GM04503 (cell line): ENCODE measurements around the gene HIPK2.
"Not testable (repeated sequence)": the region's sequence is repeated elsewhere in the genome, so short reads cannot be mapped to it uniquely, and the experiment has no call there.

Experiments
- DNase-seq: peaks from one replicate; pipeline ENCODE4 v3.0.0-alpha.2; 2012; ENCODE audit warnings: low read depth

The HIPK2 gene

GRCh38 chr7:139671967-139672366, 105.8 kb downstream of the HIPK2 start:
- DNase-seq, result no peak

DNA sequence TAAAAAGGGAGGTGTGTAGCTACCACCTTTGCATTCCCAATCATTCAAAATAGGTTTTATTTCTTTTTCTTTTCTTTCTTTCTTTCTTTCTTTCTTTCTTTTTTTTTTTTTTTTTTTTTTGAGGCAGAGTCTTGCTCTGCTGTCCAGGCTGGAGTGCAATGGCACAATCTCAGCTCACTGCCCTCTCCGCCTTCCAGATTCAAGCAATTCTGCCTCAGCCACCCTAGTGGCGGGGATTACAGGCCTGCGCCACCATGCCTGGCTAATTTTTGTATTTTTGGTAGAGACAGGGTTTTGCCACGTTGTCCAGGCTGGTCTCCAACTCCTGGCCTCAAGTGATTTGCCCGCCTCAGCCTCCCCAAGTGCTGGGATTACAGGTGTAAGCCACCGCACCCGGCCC, 107.1 kb downstream of the HIPK2 start:
- not testable (repeated sequence) for DNase-seq

- no peak for DNase-seq
Measured at GRCh38 chr7:139669106-139670061, 108.4 kb downstream of the HIPK2 start.

DNA sequence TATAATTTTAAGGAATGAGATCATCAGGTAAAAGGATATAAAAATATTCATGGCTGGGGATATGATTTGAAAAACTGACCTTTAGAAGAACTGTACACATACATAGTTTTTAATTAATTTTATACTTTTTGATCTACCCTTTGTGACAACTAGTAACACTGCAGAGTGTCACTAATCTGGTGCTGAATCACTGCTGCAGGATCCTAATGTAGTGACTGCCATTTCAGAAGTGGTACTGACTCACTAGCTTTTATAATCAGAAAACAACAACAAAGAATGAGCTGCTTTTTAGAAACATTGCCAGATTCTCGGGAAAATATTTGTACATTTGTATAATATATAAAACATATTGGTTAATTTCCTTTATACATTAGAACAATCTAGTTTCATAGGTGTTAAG, 110.4 kb downstream of the HIPK2 start:
- DNase-seq, result no peak

- no peak for DNase-seq
Measured at GRCh38 chr7:139666501-139666900, 111.3 kb downstream of the HIPK2 start.

DNA sequence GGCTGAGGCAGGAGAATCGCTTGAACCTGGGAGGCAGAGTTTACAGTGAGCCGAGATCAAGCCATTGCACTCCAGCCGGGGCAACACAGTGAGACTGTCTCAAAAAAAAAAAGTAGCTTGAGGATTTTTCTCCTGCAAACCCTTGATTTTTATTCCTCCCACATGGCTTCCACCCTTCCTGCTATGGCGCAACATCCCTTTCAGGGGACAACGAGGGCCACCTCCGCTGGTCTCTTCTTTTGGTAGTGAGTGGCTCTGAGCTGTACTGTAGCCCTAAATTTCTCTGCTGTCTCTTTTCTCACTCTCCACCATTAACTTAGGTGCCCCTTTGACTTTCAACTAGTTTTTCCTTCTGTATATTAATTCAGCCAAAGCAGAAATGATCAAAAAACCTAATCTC, 113.4 kb downstream of the HIPK2 start:
- no peak for DNase-seq

- no peak for DNase-seq
Measured at GRCh38 chr7:139663608-139664177, 114.1 kb downstream of the HIPK2 start.

GRCh38 chr7:139661903-139662302, 115.9 kb downstream of the HIPK2 start:
- DNase-seq, result no peak

DNA sequence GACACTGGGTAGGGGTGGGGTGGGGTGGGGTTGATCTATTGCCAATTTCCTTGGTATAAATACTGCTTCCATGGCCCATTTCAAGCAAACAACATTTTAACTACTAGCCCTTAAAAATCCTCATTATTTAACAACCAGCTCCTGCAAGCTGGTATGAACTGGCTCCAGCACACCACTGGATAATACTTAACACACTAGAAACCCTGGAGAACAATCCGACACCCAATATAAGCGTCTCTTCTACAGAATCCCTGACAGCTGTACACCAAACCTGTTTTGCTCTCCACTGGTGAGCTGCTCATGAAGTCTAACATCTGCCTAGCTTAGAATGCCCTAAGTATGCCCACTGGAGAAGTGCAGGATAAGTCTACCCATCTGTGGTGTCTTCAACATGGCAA, 116.8 kb downstream of the HIPK2 start:
- DNase-seq, result no peak

GRCh38 chr7:139660317-139661042, 117.3 kb downstream of the HIPK2 start:
- DNase-seq, result no peak

GRCh38 chr7:139659922-139660316, 117.9 kb downstream of the HIPK2 start:
- no peak for DNase-seq

GRCh38 chr7:139658908-139659675, 118.7 kb downstream of the HIPK2 start:
- no peak for DNase-seq

DNA sequence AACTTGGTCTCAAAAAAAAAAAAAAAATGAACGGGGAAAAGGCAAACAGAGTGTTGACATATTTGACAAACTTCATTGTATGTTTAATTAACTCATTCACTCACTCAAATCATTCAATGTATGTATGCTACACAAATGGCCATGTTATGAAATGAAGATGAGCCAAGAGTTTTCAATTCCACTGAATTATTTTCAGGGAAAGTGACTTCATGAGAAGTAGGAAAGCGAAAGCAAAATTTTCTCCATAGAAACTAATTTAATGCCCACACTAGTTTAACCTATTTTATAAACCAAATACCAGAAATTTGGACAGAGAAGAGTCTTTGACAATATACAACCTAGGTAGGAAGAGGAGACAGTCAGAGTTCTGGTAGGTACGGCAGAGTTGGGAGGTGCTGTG, 119.5 kb downstream of the HIPK2 start:
- DNase-seq, result no peak

DNA sequence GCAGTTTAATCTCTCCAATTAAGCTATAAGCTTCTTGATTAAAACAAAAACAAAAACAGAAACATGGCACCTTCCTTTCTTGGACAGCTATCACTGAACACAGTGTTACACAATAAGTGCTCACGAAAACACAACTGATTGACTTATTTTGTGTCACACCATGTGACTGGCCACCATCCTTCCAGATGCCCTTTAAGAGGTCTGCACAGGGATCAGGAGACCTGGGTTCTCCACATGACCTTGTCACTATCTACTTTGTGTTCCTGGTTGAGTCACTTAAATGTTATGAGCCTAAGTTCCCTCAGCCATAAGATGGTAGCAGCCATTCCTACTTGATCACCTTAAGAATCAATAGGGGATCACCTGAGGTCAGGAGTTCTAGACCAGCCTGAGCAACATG, 120.1 kb downstream of the HIPK2 start:
- DNase-seq, result no peak

- no peak for DNase-seq
Measured at GRCh38 chr7:139656387-139656786, 121.4 kb downstream of the HIPK2 start.

DNA sequence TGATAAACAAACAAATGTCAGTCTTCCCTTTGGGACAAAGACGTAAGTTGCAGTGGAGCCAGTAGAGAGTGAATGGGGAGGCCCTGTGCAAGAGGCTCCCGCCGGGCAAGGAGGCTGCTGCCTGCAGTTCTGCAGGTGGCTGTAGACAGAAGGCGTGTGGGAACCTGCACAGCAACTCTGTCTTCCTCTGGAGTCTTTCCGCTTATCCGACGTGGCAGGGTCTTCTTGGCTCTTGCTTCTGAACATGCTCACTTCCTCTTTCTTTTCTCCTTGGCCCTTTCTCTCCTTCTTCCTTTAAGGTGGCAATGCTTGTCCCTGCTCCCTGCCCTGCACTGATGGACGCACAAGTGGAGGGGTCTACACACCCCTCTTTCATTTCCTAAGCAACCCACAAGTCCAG, 122.5 kb downstream of the HIPK2 start:
- no peak for DNase-seq

DNA sequence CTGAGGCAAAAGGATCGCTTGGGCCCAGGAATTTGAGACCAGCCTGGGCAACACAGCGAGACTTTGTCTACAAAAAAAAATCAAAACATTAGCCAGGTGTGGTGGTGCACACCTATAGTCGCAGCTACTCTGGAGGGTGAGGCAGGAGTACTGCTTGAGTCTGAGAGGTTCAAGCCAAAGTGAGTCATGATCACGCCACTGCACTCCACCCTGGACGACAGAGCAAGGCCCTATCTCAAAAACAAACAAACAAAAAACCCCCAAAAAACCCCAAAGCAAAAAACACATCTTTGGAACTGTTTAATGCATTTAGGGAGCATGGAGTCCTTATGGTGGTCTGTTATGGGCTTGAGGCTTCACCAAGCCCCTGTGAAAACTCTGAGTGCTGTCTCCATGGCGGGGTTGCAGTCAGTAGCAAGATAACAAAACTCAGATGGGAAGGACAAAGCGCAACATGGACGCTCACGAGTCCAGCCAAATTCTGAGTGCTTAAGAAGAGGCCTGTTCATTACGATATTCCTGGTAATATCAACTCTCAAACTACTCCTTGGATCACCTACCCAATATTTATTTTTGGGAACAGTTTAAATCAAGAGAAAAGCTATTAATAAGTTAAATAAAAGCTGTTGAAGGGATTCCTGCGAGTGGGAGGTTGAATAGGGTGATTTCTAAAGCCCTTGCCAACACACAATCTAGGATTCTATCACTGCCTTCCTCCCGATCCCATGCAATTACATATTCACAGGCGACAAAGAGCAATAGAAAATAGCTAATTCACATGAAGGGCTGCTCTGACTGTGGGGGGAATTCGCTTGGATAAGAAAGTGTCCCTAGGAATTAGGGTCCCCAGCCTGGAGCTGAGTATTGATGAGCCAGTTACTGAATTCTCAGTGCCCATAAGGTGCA, 123.3 kb downstream of the HIPK2 start:
- no peak for DNase-seq

DNA sequence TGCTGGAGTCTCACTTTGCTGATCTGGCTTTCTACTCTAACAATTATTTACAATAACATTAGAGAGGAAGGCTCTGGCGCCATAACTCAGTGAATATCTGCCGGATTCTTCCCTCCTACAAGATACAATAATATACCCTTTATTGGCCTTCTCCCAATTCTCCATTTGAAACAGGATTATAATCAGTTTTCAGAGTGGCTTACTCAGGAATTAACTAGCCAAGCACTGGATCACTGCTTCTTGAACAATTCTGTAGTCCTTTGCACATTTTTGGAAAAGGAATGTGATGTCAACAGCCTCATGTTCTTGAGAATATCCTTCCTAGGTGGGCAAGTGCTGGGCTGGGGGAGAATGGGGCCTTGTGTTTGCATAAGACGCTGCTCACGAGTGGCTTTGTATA, 125.9 kb downstream of the HIPK2 start:
- no peak for DNase-seq

GRCh38 chr7:139651308-139651707, 126.5 kb downstream of the HIPK2 start:
- no peak for DNase-seq

GRCh38 chr7:139650429-139651100, 127.2 kb downstream of the HIPK2 start:
- DNase-seq, result no peak
